LNCaP clone FGC (cell line): ENCODE measurements around the gene RBBP7.
"Not testable (repeated sequence)": the region's sequence is repeated elsewhere in the genome, so short reads cannot be mapped to it uniquely, and the experiment has no call there.

ENCODE experiments used
- DNase-seq: peaks from one replicate; pipeline ENCODE4 v3.0.0-alpha.2; 2011; ENCODE audit warnings: low read depth
- H3K4me3 ChIP-seq: 2 replicates; pipeline ENCODE4 v1.5.1; 2011; ENCODE audit warnings: mild to moderate bottlenecking, low read depth, low read length, control low read depth
- CTCF ChIP-seq: IDR thresholded peaks from 2 replicates; pipeline ENCODE4 v1.5.1; 2012; ENCODE audit warnings: mild to moderate bottlenecking; ENCODE audit not compliant: control insufficient read depth, insufficient read depth; ENCODE audit errors: extremely low read depth

RBBP7 gene

GRCh38 chrX:16862829-16863228 lies 7.3 kb downstream of the RBBP7 start:
- no peak overlapping the region for H3K4me3 ChIP-seq
- DNase-seq: no peak
- TF ChIP-seq CTCF: no peak

GRCh38 chrX:16856744-16857143 lies 13.4 kb downstream of the RBBP7 start:
- no peak overlapping the region for H3K4me3 ChIP-seq
- DNase-seq: no peak
- TF ChIP-seq CTCF: no peak

- DNase-seq, H3K4me3 ChIP-seq: not testable (repeated sequence)
Measured at GRCh38 chrX:16856076-16856404, 14.1 kb downstream of the RBBP7 start.

- DNase-seq: no peak
- TF ChIP-seq CTCF: no peak
- H3K4me3 ChIP-seq: no peak overlapping the region
Measured at GRCh38 chrX:16855363-16856075, 14.6 kb downstream of the RBBP7 start.

- DNase-seq: no peak
- no peak for TF ChIP-seq CTCF
Measured at GRCh38 chrX:16853537-16853936, 16.6 kb downstream of the RBBP7 start.

GRCh38 chrX:16852617-16853179 lies 17.5 kb downstream of the RBBP7 start:
- no peak for TF ChIP-seq CTCF

More at GRCh38 chrX:16853537-16853936, 16.6 kb downstream of the RBBP7 start:
- H3K4me3 ChIP-seq: no peak overlapping the region

GRCh38 chrX:16851827-16852226 lies 18.3 kb downstream of the RBBP7 start:
- TF ChIP-seq CTCF: no peak
- no peak overlapping the region for H3K4me3 ChIP-seq
- no peak for DNase-seq

More at GRCh38 chrX:16852617-16853179, 17.5 kb downstream of the RBBP7 start:
- no peak overlapping the region for H3K4me3 ChIP-seq
- no peak for DNase-seq
